Glomerular visceral epithelial cell (primary cell): Measurements from ENCODE around the gene UNK.

Source experiments
- DNase-seq: peaks from one replicate; pipeline ENCODE4 v3.0.0-alpha.2; 2016; ENCODE audit errors: extremely low spot score

The UNK gene, protein sequence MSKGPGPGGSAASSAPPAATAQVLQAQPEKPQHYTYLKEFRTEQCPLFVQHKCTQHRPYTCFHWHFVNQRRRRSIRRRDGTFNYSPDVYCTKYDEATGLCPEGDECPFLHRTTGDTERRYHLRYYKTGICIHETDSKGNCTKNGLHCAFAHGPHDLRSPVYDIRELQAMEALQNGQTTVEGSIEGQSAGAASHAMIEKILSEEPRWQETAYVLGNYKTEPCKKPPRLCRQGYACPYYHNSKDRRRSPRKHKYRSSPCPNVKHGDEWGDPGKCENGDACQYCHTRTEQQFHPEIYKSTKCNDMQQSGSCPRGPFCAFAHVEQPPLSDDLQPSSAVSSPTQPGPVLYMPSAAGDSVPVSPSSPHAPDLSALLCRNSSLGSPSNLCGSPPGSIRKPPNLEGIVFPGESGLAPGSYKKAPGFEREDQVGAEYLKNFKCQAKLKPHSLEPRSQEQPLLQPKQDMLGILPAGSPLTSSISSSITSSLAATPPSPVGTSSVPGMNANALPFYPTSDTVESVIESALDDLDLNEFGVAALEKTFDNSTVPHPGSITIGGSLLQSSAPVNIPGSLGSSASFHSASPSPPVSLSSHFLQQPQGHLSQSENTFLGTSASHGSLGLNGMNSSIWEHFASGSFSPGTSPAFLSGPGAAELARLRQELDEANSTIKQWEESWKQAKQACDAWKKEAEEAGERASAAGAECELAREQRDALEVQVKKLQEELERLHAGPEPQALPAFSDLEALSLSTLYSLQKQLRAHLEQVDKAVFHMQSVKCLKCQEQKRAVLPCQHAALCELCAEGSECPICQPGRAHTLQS

GRCh38 chr17:75784473-75785015 is at the start of gene UNK:
Gene UNK (plus strand): TSS chr17:75784806. CDS start chr17:75784881, 75 bp downstream.
- peak; percentile 100 for DNase-seq

GRCh38 chr17:75736173-75736835 is 48.3 kb upstream of the UNK start:
- no peak for DNase-seq

DNA sequence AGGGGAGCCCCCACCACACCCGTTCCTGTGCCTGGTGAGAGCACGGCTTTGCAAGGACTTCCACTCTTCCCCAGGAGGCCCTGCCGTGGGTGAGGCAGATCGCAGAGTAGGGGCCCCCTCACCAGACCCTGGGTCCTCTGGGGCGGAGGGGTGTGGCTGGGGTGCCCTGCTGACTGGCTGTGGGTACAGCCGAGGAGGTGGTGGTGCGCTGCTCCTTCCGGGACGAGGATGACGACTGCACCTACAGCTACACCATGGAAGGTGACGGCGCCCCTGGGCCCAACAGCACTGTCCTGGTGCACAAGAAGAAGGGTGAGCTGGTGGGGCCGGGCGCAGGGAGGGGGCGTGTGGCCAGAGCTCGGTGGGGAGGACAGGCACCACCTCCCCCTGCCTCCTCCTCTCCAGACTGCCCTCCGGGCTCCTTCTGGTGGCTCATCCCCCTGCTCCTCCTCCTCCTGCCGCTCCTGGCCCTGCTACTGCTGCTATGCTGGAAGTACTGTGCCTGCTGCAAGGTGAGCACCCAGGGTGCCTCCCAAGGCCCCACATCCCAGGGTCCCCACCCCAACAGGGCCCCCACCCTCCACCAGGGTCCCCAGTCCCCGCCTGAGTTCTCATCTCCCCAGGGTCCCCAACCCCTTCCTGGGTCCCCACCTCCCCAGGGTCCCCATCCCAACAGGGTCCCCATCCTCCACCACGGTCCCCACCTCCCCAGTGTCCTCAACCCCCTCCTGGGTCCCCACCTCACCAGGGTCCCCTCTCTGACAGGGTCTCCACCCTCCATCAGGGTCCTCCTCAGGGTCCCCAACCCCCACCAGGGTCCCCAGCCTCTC is 47.3 kb upstream of the UNK start:
- no peak for DNase-seq

- DNase-seq, result peak; percentile 25
These were observed 46.3 kb upstream of the UNK start for GRCh38 chr17:75738218-75738802.

- no peak for DNase-seq
These were observed 45.4 kb upstream of the UNK start for GRCh38 chr17:75739174-75739573.

DNA sequence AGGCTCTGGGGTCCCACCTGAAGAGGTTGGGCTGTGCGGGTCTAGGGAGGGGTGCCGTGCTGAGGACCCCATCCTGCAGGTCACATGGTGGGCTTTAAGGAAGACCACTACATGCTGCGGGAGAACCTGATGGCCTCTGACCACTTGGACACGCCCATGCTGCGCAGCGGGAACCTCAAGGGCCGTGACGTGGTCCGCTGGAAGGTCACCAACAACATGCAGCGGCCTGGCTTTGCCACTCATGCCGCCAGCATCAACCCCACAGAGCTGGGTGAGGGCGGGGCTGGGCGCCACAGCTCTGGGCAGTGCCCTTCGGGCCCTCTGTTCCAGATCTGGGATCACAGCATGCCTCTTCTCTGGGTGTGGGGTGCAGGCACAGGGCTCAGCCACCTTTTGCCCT is 44.8 kb upstream of the UNK start:
- no peak for DNase-seq

GRCh38 chr17:75740215-75740614 is 44.4 kb upstream of the UNK start:
- no peak for DNase-seq

GRCh38 chr17:75740631-75741077 is 44.0 kb upstream of the UNK start:
- DNase-seq, result no peak

DNA sequence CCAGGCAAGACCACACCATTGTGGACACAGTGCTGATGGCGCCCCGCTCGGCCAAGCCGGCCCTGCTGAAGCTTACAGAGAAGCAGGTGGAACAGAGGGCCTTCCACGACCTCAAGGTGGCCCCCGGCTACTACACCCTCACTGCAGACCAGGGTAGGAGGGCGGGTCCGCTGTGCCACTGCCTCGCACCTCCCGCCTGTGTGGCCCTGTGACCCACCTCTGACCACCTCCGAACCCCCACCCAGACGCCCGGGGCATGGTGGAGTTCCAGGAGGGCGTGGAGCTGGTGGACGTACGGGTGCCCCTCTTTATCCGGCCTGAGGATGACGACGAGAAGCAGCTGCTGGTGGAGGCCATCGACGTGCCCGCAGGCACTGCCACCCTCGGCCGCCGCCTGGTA is 42.3 kb upstream of the UNK start:
- DNase-seq, result no peak

GRCh38 chr17:75743625-75744206 is 40.9 kb upstream of the UNK start:
- no peak for DNase-seq

- DNase-seq, result no peak
These were observed 35.9 kb upstream of the UNK start for GRCh38 chr17:75748706-75749105.

DNA sequence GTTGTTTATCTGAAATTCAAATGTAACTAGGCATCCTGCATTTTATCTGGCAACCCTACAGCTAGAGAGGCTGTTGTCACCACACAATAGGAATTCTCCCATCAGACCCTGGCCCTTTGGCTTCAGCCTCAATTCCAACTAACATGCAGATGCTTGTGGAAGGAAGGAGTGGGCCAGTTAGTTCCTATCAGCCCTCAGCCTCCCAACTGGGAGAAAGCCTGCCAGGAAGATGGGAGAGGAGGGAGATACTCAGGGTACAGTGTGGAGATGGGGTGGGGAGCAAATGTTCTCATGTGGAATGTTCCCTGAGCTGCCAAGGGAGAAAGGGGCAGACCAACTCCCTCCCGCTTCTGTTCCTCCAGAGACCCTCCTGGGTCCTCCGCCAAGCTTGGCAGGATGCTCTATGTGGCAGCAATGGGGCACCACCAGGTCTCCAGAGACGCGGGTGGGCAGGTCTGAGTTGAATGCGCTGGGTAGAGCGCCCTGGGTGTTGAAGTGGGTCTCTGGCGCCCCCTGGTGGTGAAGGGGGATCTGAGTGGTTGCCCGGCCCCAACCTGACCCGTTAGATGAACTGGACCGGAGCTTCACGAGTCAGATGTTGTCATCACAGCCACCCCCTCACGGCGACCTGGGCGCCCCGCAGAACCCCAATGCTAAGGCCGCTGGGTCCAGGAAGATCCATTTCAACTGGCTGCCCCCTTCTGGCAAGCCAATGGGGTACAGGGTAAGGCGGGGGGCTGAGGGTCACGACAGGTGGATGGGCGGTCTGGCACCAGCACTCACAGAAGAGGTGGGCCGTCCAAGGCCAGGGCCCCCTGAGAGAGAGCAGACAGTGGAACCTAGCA is 34.8 kb upstream of the UNK start:
- DNase-seq, result peak; percentile 84

- DNase-seq, result no peak
These were observed 33.8 kb upstream of the UNK start for GRCh38 chr17:75750661-75751423.

- no peak for DNase-seq
These were observed 32.8 kb upstream of the UNK start for GRCh38 chr17:75751676-75752404.

GRCh38 chr17:75752405-75752709 is 32.2 kb upstream of the UNK start:
- no peak for DNase-seq

- no peak for DNase-seq
These were observed 31.6 kb upstream of the UNK start for GRCh38 chr17:75752802-75753513.

DNA sequence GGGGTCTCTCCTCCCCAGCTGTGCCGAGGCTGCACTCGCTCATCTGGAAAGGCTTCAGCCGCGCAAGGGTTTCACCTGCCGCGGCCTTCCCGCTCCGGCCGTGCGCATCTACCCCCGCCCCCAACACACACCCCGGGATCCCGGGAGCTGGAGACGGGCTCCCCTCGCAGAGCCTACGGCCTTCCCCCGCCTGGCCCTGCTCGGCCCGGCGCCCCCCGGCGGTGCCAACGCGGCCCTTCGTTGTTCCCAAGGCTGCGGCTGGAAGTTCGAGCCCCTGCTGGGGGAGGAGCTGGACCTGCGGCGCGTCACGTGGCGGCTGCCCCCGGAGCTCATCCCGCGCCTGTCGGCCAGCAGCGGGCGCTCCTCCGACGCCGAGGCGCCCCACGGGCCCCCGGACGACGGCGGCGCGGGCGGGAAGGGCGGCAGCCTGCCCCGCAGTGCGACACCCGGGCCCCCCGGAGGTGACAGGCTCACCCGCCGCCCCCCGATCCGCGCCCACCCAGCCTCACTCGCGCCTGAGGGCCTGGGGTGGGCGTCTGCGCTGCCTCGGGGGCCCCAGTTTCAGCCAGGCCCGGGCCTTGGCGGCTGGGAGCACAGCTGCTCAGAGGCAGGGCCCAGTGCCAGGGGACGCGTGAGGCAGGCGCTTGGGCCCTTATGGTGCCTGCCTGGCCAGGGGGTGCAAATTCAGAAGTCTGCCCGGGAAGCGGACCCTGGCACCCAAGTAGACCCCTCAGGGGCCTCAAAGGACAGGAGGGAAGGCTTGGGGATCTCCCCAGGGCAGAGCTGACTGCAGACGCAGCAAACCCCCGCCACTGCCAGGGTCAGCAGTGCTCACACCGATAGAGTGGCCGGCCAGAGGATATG is 30.9 kb upstream of the UNK start:
- DNase-seq, result peak; percentile 59
